GM21528 (cell line): ENCODE results near the gene RAB36.

Experiments used
- ATAC-seq: cut with Tn5 transposase; IDR thresholded peaks from one replicate; pipeline ENCODE4 v1.9.1; 2021; ENCODE audit warnings: mild to moderate bottlenecking, moderate library complexity; ENCODE audit not compliant: unreplicated experiment, low FRiP score

Gene RAB36

GRCh38 chr22:23144932-23145877 is at the start of gene RAB36:
RAB36 (plus strand) TSS chr22:23145477; CDS start chr22:23146617, 1,140 bp downstream.
- no peak for ATAC-seq

- ATAC-seq: no peak
These were observed 49.4 kb upstream of the RAB36 start for GRCh38 chr22:23095733-23096342.

GRCh38 chr22:23097412-23098229 is 47.7 kb upstream of the RAB36 start:
- ATAC-seq: no peak

GRCh38 chr22:23098230-23098705 is 47.0 kb upstream of the RAB36 start:
- no peak for ATAC-seq

- ATAC-seq: no peak
These were observed 46.4 kb upstream of the RAB36 start for GRCh38 chr22:23098718-23099530.

GRCh38 chr22:23099531-23099804 is 45.8 kb upstream of the RAB36 start:
- no peak for ATAC-seq

- ATAC-seq: no peak
These were observed 45.0 kb upstream of the RAB36 start for GRCh38 chr22:23100124-23100801.

GRCh38 chr22:23101524-23101923 is 43.8 kb upstream of the RAB36 start:
- no peak for ATAC-seq

- no peak for ATAC-seq
These were observed 43.1 kb upstream of the RAB36 start for GRCh38 chr22:23102002-23102655.

GRCh38 chr22:23102776-23103175 is 42.5 kb upstream of the RAB36 start:
- ATAC-seq: no peak

- no peak for ATAC-seq
These were observed 41.9 kb upstream of the RAB36 start for GRCh38 chr22:23103199-23103954.

- no peak for ATAC-seq
These were observed 40.9 kb upstream of the RAB36 start for GRCh38 chr22:23104187-23104971.

GRCh38 chr22:23105304-23105703 is 40.0 kb upstream of the RAB36 start:
- ATAC-seq: no peak

GRCh38 chr22:23105919-23106318 is 39.4 kb upstream of the RAB36 start:
- ATAC-seq: no peak

- no peak for ATAC-seq
These were observed 38.9 kb upstream of the RAB36 start for GRCh38 chr22:23106344-23106743.

- no peak for ATAC-seq
These were observed 38.3 kb upstream of the RAB36 start for GRCh38 chr22:23106906-23107367.

GRCh38 chr22:23107487-23108248 is 37.6 kb upstream of the RAB36 start:
- no peak for ATAC-seq
